K562 (cell line): ENCODE results near the gene HNRNPF. TPM values are rescaled to one million over a fixed set of nuclear protein-coding genes. Genes with fewer than 3 reads are reported as not detected.

Source experiments
- CBX3 ChIP-seq, 2 experiments: IDR thresholded peaks; 1 replicate in 1 of 2; 2 replicates in 1 of 2; pipeline ENCODE4 v1.6.1; 2012; ENCODE audit warnings: inconsistent platforms in 2 of 2, low read length in 2 of 2, borderline replicate concordance in 1 of 2, control low read depth in 1 of 2
- ETV6 ChIP-seq, 3 experiments: fragments of 150-350 bp in 1 of 3; sonication (generic) in 1 of 3; formaldehyde crosslinking in 1 of 3; IDR thresholded peaks; 2 replicates each; pipeline versions ENCODE4 v1.6.1 to v1.8.0; 2014 to 2022; ENCODE audit warnings: borderline replicate concordance in 2 of 3, low read depth in 2 of 3, antibody characterized with exemption in 1 of 3, low read length in 1 of 3, mild to moderate bottlenecking in 1 of 3, missing genetic modification reagents in 1 of 3
- KDM2B ChIP-seq: fragments of 250-450 bp; sonication (Bioruptor Pico); IDR thresholded peaks from 2 replicates; pipeline ENCODE4 v1.8.0; 2021; ENCODE audit warnings: mild to moderate bottlenecking, moderate library complexity
- MEF2D ChIP-seq: conservative IDR thresholded peaks from 2 replicates; pipeline ENCODE4 v1.6.1; 2016; ENCODE audit warnings: low read depth, missing genetic modification characterization, missing compliant biosample characterization
- MTA3 ChIP-seq: fragments of 450-650 bp; formaldehyde crosslinking; IDR thresholded peaks from 2 replicates; pipeline ENCODE4 v1.6.1; 2017; ENCODE audit warnings: mild to moderate bottlenecking, borderline replicate concordance
- MXI1 ChIP-seq: IDR thresholded peaks from 2 replicates; pipeline ENCODE4 v1.6.1; 2011; ENCODE audit warnings: low read depth, mild to moderate bottlenecking, improper control_type of control experiment, low read length
- NR4A1 ChIP-seq, 2 experiments: fragments of 250-450 bp in 1 of 2; fragments of 450-650 bp in 1 of 2; sonication (Bioruptor Pico) in 1 of 2; IDR thresholded peaks; 2 replicates each; pipeline versions ENCODE4 v1.4.0 to v1.6.1; 2016 to 2020; ENCODE audit warnings: mild to moderate bottlenecking in 2 of 2, missing compliant biosample characterization in 1 of 2, missing genetic modification characterization in 1 of 2, moderate library complexity in 1 of 2
- NUFIP1 ChIP-seq: fragments of 450-650 bp; IDR thresholded peaks from 2 replicates; pipeline ENCODE4 v1.6.1; 2018; ENCODE audit not compliant: partially characterized antibody
- PHTF2 ChIP-seq: fragments of 250-450 bp; sonication (Bioruptor Pico); IDR thresholded peaks from 2 replicates; pipeline ENCODE4 v1.5.0; 2021; ENCODE audit warnings: mild to moderate bottlenecking
- SIN3B ChIP-seq: fragments of 450-650 bp; IDR thresholded peaks from 2 replicates; pipeline ENCODE4 v1.6.1; 2017; ENCODE audit warnings: low read depth, mild to moderate bottlenecking, moderate library complexity
- ZFP1 ChIP-seq: fragments of 450-650 bp; formaldehyde crosslinking; IDR thresholded peaks from 2 replicates; pipeline ENCODE4 v1.4.0; 2020; ENCODE audit warnings: mild to moderate bottlenecking, mixed read lengths
- ZKSCAN1 ChIP-seq: fragments of 150-350 bp; IDR thresholded peaks from 2 replicates; pipeline ENCODE4 v1.6.1; 2016; ENCODE audit warnings: low read depth, low read length
- ZNF41 ChIP-seq: fragments of 250-450 bp; sonication (Bioruptor Pico); conservative IDR thresholded peaks from 2 replicates; pipeline ENCODE4 v1.4.0; 2020; ENCODE audit warnings: mild to moderate bottlenecking
- ZNF717 ChIP-seq: fragments of 250-450 bp; sonication (Bioruptor Pico); IDR thresholded peaks from 2 replicates; pipeline ENCODE4 v1.5.0; 2021
- ZNF780A ChIP-seq: fragments of 250-450 bp; sonication (Bioruptor Pico); IDR thresholded peaks from 2 replicates; pipeline ENCODE4 v1.5.0; 2021; ENCODE audit warnings: mild to moderate bottlenecking
- ZZZ3 ChIP-seq: fragments of 450-650 bp; IDR thresholded peaks from 2 replicates; pipeline ENCODE4 v1.6.1; 2016; ENCODE audit warnings: antibody characterized with exemption, mild to moderate bottlenecking, moderate library complexity
- polyA plus RNA-seq, 8 experiments: library from polyadenylated mRNA; depleted of rRNA in 4 of 8; stranded (reverse) in 5 of 8; unstranded in 3 of 8; fragments of >200 nt; fragmentation: Nextera tagmentation in 2 of 8; fragmentation: Illumina TruSeq in 1 of 8; extraction: Ambion mirVana in 2 of 8; extraction: Trizol in 1 of 8; gene quantifications; 2 replicates each; pipeline versions ENCODE4 v1.2.1 to v1.2.3, GENCODE V29; 2011 to 2014; ENCODE audit warnings: inconsistent platforms in 1 of 8, missing spikeins in 1 of 8
- total RNA-seq, 7 experiments: library from RNA; depleted of rRNA in 6 of 7; stranded (reverse); fragments of >200 nt in 6 of 7; fragmentation: Illumina TruSeq in 2 of 7; extraction: Trizol in 2 of 7; gene quantifications; 2 replicates each; pipeline versions ENCODE4 v1.2.1 to v1.2.3, GENCODE V29; 2011 to 2021; ENCODE audit warnings: low replicate concordance in 1 of 7
- TF ChIP-seq, protein P1 (sequence below): fragments of 450-650 bp; formaldehyde crosslinking; IDR thresholded peaks from 2 replicates; pipeline ENCODE4 v1.4.0; 2020; ENCODE audit warnings: mild to moderate bottlenecking, mixed read lengths
- TF ChIP-seq, protein P2 (sequence below), 2 experiments: IDR thresholded peaks; 2 replicates each; pipeline ENCODE4 v1.6.1; 2011; ENCODE audit warnings: borderline replicate concordance in 1 of 2, control low read depth in 1 of 2, low read depth in 1 of 2, low read length in 1 of 2, mild to moderate bottlenecking in 1 of 2, mixed read lengths in 1 of 2, moderate library complexity in 1 of 2; ENCODE audit not compliant: insufficient read depth in 1 of 2, insufficient read length in 1 of 2, poor library complexity in 1 of 2, severe bottlenecking in 1 of 2; ENCODE audit errors: extremely low read depth in 1 of 2
- TF ChIP-seq, protein P3 (sequence below): IDR thresholded peaks from 3 replicates; pipeline ENCODE4 v1.6.1; 2011; ENCODE audit warnings: borderline replicate concordance, mild to moderate bottlenecking, moderate library complexity; ENCODE audit not compliant: insufficient read length; ENCODE audit errors: extremely low read depth
- TF ChIP-seq, protein P4 (sequence below), 2 experiments: fragments of 450-650 bp; IDR thresholded peaks; 2 replicates each; pipeline ENCODE4 v1.6.1; 2016

HNRNPF gene
- total and polyA plus RNA-seq, 9 of the 15 experiments (the other 6 are each of a cell fraction or from before 2014, with no cell fraction given), result 192 to 489 (median 416) TPM

DNA sequence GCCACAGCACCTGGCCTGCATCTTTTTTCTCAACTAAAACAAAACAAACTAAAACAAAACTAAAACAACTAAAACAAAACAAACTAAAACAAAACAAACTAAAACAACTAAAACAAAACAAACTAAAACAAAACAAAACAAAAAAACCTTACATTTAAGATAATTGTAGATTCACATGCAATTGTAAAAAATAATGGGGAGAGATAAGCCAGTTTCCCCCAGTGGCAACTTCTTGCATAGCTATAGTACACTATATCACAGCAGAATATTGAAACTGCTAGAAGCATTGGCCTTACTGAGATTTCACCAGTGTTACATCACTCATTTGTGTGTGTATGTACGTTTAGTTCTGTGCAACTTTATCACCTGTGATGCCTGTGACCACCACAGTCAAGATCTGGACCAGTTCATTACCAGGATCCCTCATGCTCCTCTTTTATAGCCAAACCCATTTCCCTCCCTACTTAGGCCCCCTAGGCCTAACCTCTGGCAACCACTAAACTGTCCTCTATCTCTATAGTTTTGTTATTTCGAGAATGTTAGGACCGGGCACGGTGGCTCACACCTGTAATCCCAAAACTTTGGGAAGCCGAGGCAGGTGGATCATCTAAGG lies 28.3 kb downstream of the HNRNPF start (continued):
- TF ChIP-seq, protein P1, sequence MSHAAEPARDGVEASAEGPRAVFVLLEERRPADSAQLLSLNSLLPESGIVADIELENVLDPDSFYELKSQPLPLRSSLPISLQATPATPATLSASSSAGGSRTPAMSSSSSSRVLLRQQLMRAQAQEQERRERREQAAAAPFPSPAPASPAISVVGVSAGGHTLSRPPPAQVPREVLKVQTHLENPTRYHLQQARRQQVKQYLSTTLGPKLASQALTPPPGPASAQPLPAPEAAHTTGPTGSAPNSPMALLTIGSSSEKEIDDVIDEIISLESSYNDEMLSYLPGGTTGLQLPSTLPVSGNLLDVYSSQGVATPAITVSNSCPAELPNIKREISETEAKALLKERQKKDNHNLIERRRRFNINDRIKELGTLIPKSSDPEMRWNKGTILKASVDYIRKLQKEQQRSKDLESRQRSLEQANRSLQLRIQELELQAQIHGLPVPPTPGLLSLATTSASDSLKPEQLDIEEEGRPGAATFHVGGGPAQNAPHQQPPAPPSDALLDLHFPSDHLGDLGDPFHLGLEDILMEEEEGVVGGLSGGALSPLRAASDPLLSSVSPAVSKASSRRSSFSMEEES, result no peak
- TF ChIP-seq ZFP1 (CRISPR knock-in tag), result no peak
- TF ChIP-seq ZKSCAN1, result no peak
- TF ChIP-seq MXI1, result no peak
- no peak for TF ChIP-seq ZNF717 (CRISPR knock-in tag)
- TF ChIP-seq, protein P2, sequence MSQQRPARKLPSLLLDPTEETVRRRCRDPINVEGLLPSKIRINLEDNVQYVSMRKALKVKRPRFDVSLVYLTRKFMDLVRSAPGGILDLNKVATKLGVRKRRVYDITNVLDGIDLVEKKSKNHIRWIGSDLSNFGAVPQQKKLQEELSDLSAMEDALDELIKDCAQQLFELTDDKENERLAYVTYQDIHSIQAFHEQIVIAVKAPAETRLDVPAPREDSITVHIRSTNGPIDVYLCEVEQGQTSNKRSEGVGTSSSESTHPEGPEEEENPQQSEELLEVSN (IDR thresholded peaks at IDR 0.05; ENCODE audit: borderline replicate concordance in 1 of 2, extremely low read depth in 1 of 2, insufficient read depth in 1 of 2, insufficient read length in 1 of 2, low read depth in 1 of 2, low read length in 1 of 2, poor library complexity in 1 of 2, severe bottlenecking in 1 of 2), result no peak
- TF ChIP-seq SIN3B, result no peak
- TF ChIP-seq MTA3, result peak; percentile 44; the same call in 1 of the 2 replicates
- TF ChIP-seq ETV6 (IDR thresholded peaks at IDR 0.05; ENCODE audit: borderline replicate concordance in 1 of 2, low read depth in 2 of 2, low read length in 1 of 2), result no peak
- TF ChIP-seq ETV6 (CRISPR knock-in tag; IDR thresholded peaks at IDR 0.05; ENCODE audit: borderline replicate concordance), result no peak
- no peak for TF ChIP-seq ZNF780A
- TF ChIP-seq, protein P3, sequence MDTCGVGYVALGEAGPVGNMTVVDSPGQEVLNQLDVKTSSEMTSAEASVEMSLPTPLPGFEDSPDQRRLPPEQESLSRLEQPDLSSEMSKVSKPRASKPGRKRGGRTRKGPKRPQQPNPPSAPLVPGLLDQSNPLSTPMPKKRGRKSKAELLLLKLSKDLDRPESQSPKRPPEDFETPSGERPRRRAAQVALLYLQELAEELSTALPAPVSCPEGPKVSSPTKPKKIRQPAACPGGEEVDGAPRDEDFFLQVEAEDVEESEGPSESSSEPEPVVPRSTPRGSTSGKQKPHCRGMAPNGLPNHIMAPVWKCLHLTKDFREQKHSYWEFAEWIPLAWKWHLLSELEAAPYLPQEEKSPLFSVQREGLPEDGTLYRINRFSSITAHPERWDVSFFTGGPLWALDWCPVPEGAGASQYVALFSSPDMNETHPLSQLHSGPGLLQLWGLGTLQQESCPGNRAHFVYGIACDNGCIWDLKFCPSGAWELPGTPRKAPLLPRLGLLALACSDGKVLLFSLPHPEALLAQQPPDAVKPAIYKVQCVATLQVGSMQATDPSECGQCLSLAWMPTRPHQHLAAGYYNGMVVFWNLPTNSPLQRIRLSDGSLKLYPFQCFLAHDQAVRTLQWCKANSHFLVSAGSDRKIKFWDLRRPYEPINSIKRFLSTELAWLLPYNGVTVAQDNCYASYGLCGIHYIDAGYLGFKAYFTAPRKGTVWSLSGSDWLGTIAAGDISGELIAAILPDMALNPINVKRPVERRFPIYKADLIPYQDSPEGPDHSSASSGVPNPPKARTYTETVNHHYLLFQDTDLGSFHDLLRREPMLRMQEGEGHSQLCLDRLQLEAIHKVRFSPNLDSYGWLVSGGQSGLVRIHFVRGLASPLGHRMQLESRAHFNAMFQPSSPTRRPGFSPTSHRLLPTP, result no peak
- no peak; the same call in 1 of the 2 replicates for TF ChIP-seq ZZZ3
- no peak for TF ChIP-seq CBX3 (IDR thresholded peaks at IDR 0.05; ENCODE audit: borderline replicate concordance in 1 of 2, low read length in 2 of 2)
- no peak for TF ChIP-seq NR4A1 (CRISPR knock-in tag; IDR thresholded peaks at IDR 0.05)
- TF ChIP-seq NR4A1 (tag; IDR thresholded peaks at IDR 0.05), result peak; percentile 52; the same call in 1 of the 2 replicates
- TF ChIP-seq ZNF41 (CRISPR knock-in tag), result no peak
- TF ChIP-seq, protein P4, sequence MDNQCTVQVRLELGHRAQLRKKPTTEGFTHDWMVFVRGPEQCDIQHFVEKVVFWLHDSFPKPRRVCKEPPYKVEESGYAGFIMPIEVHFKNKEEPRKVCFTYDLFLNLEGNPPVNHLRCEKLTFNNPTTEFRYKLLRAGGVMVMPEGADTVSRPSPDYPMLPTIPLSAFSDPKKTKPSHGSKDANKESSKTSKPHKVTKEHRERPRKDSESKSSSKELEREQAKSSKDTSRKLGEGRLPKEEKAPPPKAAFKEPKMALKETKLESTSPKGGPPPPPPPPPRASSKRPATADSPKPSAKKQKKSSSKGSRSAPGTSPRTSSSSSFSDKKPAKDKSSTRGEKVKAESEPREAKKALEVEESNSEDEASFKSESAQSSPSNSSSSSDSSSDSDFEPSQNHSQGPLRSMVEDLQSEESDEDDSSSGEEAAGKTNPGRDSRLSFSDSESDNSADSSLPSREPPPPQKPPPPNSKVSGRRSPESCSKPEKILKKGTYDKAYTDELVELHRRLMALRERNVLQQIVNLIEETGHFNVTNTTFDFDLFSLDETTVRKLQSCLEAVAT (IDR thresholded peaks at IDR 0.05), result peak; percentile 28 to 52; a peak in 1 of 4 replicates
- no peak for TF ChIP-seq KDM2B (CRISPR knock-in tag)
- 0 out of 2 replicates have a peak, but pooled peaks have one; percentile 42 for TF ChIP-seq MEF2D (tag)
- no peak for TF ChIP-seq NUFIP1
- TF ChIP-seq PHTF2 (CRISPR knock-in tag), result no peak
